Frontal cortex (tissue), 4 donors: ENCODE results near the gene AKR7A2. TPM values are rescaled to one million over a fixed set of nuclear protein-coding genes. Genes with fewer than 3 reads are reported as not detected.

Experiments used
- DNase-seq, 2 donors: peaks; one replicate each; pipeline ENCODE4 v3.0.0; 2012; ENCODE audit warnings: low spot score in 2 of 2
- FAIRE-seq: peaks from 2 replicates; lab custom pipeline; 2012; peaks lifted over from hg19 to GRCh38; lab: Jason Lieb, UNC
- total RNA-seq: library from RNA; depleted of rRNA; stranded (reverse); fragments of >200 nt; gene quantifications from one replicate; pipeline ENCODE4 v1.2.3, GENCODE V29; 2014
- donor health status: control.
- donor health status: control.
- donor health status: control.

The AKR7A2 gene
- total RNA-seq, 1 donor from 2014 or later: 21.6 TPM

DNA sequence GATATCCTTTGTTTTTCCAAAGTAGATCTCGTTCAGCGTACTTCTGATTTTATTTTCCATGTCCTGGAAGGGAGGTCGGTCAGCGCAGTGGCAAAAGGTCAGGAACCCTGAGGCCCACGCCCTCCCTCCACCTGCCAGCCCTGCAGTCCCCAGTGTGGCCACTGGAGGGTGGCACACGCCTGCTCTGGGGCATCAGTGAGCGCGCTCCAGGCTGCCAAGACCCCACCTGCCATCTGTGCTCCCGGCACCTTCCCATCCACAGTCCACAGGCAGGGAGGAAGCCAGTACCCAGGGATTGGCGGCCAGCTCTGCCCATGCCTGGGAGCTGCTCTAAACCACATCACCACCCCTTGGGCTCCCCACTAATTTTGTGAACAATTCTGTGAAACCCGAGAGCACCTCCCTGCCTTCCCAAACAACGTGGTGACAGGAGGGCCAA lies 32.4 kb upstream of the AKR7A2 start:
- peak; percentile 65 to 73 for DNase-seq
- no peak for FAIRE-seq

DNA sequence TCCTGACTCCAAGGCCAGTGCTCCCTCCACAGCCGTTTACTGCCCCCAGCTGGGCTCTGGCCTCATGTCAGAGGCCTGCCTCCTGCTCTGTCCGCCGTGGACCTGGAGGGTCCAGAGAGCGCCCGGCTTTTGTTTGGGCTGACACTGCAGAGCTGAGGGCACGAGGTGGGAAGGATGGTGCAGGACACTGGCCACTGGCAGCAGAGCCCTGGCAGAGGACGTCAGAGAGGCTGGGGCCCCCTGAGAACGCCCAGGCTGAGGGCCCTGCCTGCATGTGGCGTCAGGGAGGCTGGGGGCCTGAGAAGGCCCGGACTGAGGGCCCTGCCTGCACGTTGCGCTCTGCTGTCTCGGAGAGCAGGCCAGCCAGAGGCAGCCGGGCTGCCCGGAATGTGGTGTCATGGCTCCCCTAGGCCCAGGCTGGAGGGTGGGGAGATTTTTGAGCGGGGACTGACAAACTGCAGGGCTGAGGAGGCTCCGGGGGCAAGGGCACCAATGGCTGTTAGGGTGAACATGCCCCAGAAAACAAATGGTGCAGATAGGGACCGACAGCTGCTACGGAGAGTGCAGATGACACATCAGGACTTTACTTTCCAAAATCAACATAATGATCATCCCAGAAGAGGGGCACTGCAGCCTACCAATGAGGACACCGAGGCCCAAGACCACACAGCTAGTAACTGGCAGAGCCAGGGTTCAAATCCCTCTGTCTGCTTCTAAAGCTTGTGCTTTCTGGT lies 31.8 kb upstream of the AKR7A2 start:
- FAIRE-seq (no peak), DNase-seq (no peak)

DNA sequence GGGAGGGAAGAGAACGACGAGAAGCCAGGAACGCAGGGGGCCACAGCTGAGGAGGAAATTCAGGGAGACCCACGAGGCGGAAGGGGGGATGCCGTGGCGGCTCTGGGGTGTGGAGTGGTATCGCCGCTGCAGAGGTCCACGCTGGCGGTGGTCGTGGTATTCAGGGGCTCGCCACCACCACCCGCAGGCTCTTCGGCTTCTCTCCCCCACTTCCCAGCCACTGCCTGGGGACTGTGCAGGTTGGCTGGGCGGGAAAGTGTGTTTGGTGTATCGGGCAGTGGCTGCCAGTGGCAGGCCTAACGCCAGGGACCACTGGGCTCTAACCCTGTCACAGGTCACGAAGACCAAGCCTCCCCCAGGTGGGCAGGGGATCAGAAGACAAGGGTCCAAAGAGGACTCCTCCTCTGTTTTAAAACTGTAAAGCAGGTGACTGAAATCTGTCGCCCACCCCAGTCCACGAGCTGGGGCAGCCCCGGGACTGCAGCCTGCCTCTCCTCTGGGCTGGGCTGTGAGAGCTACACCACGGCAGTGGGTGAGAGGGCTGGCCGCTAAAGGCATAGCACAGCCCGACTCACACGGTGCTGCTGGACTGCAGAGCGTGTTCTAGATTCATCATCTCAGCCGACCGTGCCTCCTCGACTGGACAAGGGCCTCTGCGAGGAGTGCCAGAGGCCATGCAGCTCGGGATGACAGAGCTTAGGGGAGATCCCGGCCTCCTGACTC lies 31.1 kb upstream of the AKR7A2 start:
- FAIRE-seq (no peak), DNase-seq (no peak)

DNA sequence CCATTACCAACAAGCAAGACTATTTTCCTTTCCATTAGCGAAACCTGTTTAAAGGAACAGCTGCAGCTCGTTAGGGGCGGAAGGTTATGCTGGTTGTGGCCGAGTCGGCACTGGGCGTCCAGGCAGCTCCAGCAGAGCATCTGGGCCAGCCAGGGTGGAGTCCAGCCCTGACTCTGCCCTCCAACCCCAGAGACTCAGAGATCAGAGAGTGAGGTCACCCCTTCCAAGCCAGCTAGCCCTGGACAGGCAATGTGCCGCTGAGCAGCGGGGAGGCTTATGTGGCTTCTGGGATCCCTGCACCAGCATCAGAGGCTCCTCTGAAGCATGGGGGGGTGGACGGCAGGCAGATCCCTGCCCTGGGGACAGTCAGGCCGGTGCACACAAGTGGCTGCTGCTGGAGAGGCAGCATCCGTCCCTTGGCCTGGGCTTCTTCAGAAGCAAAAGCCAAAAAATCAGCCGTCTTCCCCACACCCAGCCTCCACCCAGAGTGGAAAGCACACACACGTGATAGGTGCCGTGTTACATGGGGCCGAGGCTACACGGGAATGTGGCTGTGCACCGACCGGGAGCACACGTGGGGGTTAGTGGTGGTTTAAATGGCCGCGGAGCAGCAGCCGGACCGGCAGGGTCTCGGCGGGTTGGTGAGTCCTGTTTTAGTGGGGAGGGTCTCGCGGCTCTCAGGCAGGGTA lies 30.3 kb upstream of the AKR7A2 start:
- DNase-seq: no peak
- no peak for FAIRE-seq

DNA sequence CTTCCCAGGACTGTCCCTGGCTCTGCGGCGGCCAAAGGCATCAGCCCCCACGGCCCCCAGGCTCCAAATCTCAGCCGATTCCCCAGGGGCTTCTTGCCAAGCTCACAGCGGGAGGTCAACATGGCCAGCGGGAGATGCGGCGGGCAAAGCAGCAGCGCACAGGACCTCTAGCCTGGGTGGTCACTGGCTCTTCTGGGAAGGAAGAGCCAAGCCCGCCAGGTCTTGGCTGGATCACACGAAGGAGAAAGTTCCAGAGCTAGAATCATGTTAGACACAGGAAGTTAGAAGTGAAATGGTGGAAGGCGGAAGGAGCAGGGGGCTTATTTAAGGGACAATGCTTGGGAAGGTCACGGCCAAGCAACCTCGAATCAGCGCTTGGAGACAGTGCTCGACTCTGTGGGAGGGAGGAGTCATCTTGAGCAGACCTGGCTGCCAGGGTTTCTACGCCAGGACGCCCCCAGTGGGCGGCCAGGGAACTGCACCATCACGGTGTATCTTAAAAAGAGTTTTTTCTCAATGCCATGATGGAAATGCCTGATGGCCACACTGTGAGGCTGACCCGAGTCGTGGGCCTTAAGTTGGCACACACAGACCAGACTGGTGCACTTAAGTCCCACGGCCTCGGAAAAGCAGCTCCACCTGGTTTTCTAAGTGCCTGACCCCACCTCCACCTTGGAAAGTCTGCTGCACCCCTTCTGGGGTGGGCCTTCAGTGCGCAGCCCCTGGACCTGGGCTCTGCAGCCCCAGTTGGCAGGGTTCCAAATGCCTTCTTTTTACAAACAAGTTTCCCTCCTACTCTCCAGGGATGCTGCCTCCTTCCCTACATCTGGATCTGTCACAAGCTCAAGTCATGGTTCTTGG lies 29.5 kb upstream of the AKR7A2 start:
- FAIRE-seq: no peak
- peak; percentile 66 to 83 for DNase-seq

DNA sequence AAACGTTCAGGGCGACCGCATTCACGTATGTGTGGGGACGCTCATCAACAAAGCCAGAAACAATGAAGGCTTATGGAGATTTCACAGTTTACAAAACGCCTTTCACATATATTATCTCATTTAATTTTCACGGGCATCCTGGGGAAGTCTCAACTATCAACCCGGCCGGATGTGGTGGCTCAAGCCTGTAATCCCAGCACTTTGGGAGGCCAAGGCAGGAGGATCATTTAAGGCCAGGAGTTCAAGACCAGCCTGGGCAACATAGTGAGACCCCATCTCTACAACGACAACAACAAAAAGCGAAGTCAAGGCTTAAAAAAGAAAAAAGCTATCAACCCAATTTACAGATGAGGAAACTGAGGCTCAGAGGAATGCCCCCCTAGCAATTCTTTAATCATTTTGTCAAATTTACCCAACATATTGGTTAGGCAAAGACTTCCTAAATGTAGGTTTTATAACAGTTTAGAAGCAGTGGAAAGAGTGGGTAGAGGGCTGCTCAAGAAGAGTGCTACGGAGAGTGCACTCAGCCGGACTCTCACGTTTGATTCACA lies 28.5 kb upstream of the AKR7A2 start:
- DNase-seq: no peak
- FAIRE-seq: no peak

DNA sequence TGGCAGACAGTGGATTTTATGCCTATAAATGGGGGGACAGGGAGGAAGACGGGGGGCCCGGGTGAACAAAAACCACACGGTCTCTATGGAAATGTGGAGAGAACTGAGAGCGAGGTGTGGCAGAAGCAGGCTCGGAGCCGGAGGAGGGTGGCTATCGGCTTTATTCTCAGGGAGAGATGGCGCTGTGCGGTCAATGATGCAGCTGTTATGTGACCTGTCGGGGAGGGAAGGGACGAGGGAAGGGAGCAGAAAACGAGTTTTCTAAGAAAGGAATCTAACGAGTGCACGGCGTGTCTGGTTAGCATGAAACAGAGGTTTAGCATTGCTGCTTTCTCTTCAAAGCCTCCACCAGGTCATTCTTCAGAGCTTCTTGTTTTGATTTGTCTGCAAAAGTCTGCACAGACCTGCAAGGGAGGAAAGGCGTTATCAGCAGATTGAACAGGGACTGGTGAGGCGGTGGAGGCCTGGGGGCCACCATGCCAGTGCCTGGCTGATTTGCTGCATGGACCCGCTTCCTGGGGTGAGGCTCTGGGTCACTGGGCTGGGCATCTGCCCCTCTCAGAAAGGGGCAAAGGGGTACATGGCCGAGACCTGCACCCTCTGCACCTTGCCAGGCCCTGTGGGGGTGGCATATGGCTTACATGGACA lies 27.4 kb upstream of the AKR7A2 start:
- DNase-seq: no peak
- FAIRE-seq: no peak

DNA sequence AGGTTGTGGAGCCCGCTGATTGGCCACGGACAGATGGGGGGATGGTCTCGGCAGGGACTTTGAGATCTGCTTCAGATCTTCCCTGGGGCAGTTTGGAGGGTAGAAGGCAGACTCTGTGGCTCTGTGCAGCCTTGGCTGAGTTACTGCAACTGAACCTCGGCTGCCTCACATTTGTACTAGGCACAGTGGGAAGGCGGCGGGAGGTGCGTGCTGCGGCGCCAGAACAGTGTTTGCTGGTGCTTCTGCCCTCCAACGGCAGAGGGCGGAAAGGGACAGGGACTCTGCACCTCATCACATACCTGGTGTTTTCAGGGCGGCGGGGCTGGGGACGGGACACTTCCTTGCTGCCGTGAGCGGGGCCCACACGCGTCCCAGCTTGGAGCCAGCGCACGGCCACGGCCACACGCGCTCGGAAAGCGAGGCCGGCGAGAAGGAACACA lies 26.4 kb upstream of the AKR7A2 start:
- FAIRE-seq: no peak
- DNase-seq: no peak

DNA sequence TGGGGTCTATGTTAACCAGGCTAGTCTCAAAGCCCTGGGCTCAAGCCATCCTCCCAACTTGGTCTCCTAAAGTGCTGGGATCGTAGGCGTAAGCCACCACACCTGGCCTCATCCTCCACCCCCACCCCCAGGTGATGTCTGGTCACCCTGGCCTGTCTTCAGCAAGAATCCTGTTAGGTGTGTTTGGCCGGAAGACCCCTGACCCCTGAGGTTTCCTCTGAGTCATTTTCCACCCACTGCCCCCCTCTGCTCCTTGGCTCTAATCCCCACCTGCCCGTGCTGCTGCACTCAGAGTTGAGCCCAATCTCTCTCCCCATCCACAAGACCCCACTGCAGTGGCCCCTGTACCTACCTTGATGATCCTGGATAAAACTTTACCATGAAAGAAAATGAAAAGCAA lies 25.3 kb upstream of the AKR7A2 start:
- no peak for DNase-seq
- no peak for FAIRE-seq

DNA sequence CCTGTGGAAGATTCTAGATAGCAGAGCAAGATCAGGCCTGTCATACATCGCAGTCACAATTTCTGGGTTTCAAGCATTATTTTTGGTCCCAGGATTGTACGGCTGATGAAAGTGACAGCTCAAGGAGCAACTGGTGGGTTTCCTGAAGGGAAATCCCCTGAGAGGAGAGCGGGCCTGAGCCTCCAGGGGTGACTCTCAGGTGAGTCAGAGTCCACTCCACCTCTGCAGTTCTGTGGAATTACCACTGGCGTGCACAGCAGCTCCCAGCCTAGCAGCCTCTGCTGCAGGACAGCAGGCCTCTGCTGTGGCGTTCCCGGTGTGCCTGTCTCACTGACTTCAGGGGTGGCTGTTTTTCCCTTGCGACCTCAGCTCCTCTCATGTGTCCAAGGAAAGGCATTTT lies 24.6 kb upstream of the AKR7A2 start:
- no peak for DNase-seq
- FAIRE-seq: no peak

DNA sequence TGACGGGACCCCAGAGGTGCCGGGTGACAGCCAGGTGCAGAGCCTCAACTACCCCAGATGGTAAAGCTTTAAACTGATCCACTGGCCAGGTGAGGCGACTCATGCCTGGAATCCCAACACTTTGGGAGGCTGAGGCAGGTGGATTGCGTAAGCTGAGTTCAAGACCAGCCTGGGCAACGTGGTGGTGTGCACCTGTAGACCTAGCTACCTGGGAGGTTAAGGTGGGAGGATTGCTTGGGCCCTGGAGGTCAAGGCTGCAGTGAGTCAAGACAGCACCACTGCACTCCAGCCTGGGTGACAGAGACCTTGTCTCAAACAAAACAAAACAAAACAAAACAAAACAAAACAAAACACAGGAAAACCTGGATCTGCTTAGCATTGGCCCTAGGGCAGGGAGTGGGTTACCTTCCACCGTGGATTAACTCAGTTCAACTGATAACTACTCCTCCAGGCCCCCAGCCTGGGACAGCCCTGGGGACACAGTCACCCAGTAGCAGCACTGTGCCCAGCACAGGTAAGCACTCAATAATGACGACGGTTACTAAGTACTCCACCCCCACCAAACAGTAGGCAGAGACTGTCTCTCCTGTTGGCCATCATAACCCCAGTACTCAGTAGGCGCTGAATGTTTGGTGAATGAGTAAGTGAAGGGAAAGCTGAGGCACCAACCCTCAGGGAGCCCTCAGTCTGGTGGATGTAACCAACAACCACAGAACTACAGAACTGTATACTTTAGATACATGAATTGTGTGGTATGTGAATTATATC lies 21.8 kb upstream of the AKR7A2 start:
- FAIRE-seq (no peak), DNase-seq (no peak)

DNA sequence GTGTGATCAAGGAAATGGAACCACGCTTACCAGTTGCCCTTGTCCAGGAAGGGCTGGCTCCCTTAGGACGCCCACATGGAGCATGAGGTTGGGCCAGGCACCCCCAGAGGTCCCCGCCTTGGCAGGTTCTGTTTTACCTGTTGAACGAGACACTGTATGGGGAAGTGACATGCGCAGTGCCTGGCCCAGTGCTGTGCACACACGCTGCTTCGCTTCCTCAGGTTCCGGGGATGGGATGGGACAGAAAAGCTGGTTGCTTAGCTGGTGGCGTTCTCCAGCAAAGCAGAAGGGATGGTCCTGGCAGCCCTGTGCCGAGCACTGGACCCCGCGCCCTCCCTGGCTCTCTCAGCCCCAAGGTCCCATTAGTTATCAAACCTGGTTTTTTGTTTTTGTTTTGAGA lies 20.9 kb upstream of the AKR7A2 start:
- FAIRE-seq: no peak
- no peak for DNase-seq

DNA sequence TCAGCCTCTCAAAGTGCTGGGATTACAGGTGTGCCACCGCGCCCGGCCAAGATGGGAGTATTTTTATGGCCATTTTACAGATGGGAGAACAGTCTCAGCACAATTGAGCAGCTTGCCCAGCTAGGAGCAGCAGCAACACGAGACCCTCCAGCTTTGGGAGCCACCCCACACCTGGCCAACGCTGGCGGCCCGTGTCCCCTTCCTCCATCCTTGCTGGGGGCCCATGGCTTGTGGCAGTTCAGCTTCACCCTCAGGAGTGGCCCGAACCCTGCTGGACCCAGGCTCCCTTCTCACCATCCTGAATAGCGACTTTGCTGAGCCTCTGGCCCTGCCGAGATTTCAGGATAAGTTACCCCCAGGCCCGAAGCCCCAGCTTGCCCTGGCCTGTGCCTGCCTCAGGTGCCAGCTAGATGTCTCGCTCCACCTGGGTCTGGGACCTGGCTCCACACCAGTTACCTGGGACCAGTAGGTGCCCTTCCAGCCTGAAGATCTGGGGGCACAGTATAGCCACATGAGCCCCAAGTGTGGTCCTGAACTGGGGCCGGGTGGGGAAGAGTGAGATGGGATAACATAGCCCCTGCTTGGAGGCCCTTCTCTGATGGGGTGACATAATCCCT lies 19.4 kb upstream of the AKR7A2 start:
- no peak for DNase-seq
- no peak for FAIRE-seq

DNA sequence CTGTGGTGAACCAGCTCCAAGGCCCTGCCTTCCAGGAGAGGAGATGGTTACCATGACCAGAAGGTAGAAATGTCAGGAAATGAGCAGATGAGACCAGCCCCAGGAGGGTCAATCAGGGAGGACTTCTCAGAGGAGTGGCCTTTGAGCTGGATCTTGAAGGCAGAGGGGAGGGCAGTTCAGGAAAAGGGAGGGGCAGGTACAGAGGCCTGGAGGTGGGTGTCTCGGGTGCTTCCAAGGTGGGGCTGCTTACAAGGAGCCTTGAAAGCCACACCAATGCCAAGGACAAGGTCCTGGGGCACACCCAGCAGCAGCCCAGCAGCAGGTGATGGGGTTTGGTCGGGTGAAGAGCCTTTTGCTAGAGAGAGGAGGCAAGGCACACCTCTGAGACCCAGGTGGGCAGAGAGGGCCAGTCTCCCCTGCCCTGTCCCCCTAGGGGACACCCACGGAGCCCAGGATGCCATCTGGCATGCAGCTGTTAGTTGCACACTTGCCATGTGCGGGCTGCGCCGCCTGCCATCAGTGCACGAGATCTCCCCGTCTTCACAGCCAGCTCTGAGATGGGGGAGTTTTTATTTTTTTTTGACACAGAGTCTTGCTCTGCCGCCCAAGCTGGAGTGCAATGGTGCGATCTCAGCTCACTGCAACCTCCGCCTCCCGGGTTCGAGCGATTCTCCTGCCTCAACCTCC lies 18.6 kb upstream of the AKR7A2 start:
- no peak for DNase-seq
- no peak for FAIRE-seq

DNA sequence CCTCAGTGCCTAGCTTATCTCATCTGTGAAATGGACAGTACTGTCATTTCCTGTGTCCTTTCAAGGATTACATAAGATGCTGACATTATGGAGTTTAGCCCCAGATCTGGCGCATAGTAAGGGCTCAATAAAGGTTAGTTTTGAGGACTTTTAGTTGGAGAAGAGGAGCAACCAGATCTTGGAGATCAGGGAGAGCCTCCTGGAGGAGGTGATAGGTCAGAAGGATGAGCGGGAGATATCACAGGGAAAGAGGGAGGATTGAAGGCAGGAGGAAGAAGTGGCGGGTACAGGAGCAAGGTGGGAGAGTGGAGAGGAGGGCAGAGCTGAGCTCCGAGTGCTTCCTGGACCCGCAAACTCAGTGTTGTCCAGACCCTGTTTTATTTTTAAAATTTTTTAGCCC lies 17.7 kb upstream of the AKR7A2 start:
- no peak for DNase-seq
- no peak for FAIRE-seq

DNA sequence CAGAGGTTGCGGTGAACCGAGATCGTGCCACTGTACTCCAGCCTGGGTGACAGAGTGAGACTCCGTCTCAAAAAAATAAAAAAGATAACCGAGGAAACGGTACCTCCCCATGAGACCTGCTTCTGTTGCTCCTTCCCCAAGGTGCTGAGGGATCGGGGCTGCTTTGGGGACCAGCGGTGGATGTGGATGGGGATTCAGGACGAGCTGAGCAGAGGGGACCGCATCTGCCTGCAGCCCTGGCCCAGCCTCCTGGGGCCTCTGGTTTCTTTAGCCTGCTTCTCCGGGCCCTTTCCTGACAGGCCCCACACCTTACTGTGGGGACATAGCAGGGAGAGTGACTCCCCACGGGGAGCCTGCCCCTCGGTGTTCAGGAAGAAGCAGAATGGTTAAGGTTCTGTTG lies 17.2 kb upstream of the AKR7A2 start:
- DNase-seq (no peak), FAIRE-seq (no peak)

DNA sequence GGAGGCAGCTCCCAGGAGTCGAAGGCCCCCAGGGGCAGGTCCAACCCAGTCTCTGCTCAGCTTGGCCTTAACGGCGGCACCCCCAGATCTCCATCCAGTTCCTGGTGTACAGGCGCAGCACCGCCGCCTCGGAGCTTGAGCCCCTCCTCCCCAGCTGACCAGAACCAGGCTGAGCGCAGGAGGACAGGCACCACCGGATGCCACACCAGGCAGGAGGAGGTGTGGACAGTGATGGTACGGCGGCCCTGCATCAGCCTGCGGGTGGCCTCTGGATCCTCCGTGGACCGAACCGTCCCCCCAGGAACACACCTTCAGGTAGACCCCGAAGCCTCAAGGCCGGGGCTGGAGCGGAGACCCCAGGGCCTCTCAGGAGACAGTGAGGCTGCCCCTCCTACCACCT lies 16.5 kb upstream of the AKR7A2 start:
- DNase-seq (no peak), FAIRE-seq (no peak)

DNA sequence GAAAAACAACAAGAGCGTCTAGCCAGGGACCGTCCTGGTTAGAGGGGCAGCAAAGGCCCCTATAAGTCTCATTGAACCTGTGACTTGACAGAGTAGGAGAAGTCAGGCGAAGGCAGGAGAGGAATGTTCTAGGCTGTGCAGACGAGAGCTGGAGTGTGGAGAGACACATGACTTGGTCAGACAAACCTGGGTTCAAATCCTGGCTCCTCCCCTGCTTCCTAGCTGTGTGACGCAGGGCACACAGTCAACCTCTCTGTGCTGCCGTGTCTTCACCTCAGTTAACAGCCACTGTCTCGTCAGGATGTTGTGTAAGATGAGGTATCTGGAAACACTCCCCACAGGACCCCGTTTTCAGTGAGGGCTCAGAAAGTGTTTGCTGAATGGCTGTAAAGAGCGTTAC lies 15.8 kb upstream of the AKR7A2 start:
- FAIRE-seq: no peak
- DNase-seq: no peak
